NCI-H460 (cell line): ENCODE results near the gene ZFP57. TPM values are rescaled to one million over a fixed set of nuclear protein-coding genes. Genes with fewer than 3 reads are reported as not detected.

Source experiments
- DNase-seq: peaks from one replicate; pipeline ENCODE4 v3.0.0-alpha.2; 2016; ENCODE audit warnings: low read depth; ENCODE audit errors: extremely low read depth
- total RNA-seq: library from RNA; depleted of rRNA; stranded (reverse); fragments of >200 nt; shearing (Covaris generic); gene quantifications from 2 replicates; pipeline ENCODE4 v1.2.3, GENCODE V29; 2014

The ZFP57 gene
- total RNA-seq, 1 experiment from 2014 or later: not detected

- no peak for DNase-seq
Measured at GRCh38 chr6:29656798-29657197, 24.2 kb downstream of the ZFP57 start, which contains the start of gene MOG. Gene MOG, plus strand, starts transcription at chr6:29657092. Its CDS starts 118 bp downstream, at chr6:29657210.

DNA sequence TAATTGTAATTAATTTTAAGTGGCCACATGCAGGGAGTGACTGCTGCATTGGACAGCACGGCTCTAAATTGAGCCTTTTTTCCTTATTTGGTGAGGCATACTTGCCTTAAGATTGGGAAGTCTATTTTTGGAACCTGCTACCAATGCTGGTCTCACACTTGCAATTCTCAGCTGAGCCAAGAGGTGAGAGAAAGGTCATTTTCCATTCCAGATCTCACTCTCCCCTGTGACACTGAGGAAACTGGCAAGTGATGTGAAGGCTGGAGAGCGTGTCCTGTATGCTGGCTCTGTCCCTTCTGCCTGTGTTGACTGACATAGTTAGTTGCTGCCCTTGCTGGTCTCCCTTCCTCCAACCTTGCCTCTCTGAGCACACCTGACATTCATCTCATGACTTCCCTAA is 24.8 kb downstream of the ZFP57 start:
- no peak for DNase-seq

DNA sequence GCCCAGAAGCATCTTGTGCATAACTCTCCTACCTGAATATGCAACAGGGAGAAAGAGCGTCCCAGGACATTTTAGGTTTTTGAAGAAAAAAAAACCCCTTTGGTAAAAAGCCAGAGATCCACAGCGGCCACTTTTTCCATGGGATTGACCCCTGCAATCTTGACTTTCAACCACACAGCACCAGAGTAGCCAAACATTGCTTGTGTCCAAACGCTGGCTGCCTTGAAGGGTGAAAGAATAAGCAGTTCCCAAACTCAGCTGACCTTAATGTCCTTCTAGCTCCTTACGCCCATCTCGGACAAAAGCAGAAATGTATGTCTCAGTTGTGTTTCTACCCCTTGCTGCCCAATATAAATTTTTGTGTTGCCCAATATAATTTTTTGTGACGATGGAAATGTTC is 25.3 kb downstream of the ZFP57 start:
- DNase-seq: no peak

GRCh38 chr6:29653452-29654038 is 27.4 kb downstream of the ZFP57 start:
- peak; percentile 48 for DNase-seq

GRCh38 chr6:29652198-29652584 is 28.8 kb downstream of the ZFP57 start:
- no peak for DNase-seq

DNA sequence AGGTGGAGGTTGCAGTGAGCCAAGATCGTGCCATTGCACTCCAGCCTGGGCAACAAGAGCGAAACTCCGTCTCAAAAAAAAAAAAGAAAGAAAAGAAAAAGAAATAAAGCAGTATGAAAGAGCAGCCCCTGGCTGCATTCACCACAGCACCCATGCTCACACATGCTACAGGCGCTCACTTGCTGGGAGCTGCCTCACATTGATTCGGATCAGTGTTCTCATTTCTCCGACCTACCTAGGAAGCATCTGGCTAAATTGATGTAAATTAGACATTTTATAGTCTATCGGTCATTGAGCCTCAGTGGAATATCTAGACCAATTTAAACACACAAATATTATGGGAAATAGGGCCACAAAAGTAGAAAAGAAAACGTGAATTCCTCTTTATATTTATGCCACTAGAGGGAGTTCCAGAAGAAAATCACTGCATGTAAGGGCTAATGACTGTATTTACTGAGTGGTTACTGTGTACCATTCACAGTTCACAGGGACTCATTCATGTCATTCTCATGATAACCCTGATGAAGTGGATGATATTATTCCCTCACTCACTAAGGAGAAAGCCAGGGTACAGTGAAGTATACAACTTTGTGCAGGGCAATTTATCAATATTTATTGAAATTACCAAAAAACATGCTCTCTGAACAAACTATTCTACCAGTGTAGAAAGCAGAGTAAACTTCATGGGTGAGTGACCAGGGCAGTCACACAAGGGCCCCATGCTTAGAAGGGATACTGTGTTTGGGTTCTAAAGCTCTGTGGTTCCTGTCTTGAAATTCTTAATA is 29.3 kb downstream of the ZFP57 start:
- DNase-seq: no peak

GRCh38 chr6:29649701-29650673 is 31.0 kb downstream of the ZFP57 start:
- peak; percentile 98 for DNase-seq

- peak; percentile 30 for DNase-seq
Measured at GRCh38 chr6:29647927-29648642, 32.9 kb downstream of the ZFP57 start.

DNA sequence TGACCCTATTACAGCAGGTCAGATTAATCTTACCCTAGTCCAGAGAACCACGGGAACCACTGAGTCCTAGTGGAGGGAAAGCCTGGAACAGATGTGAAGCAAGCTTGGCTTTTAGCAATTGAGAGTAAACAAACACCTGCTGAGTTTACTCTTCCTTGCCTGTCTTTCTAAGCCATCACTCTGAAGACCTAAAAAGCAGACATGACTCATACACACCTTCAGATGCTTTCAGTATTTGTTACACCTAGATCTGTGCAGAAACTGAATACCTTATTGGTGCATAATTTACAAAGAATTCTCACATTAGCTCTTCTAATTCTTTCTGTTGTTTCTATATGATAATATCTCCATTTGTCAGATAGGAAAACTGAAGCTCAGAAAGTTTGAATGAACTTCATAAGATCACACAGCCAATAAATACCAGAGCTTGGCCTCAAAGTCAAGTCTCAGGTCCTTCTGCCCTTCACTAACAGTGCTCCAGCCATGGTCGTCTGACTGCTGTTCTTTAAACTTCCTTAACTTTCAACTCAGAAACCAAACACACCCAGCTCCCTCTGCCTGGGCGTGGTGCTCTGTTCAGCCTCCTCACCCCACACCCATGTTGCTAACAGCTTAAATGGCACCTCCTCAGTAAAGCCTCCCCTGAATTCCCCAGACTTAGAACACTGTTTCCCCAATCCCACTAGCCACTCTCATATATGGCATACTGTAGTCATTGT is 39.4 kb downstream of the ZFP57 start:
- DNase-seq: no peak

- no peak for DNase-seq
Measured at GRCh38 chr6:29637247-29637646, 43.7 kb downstream of the ZFP57 start.

GRCh38 chr6:29633534-29633905 is 47.4 kb downstream of the ZFP57 start:
- DNase-seq: no peak

DNA sequence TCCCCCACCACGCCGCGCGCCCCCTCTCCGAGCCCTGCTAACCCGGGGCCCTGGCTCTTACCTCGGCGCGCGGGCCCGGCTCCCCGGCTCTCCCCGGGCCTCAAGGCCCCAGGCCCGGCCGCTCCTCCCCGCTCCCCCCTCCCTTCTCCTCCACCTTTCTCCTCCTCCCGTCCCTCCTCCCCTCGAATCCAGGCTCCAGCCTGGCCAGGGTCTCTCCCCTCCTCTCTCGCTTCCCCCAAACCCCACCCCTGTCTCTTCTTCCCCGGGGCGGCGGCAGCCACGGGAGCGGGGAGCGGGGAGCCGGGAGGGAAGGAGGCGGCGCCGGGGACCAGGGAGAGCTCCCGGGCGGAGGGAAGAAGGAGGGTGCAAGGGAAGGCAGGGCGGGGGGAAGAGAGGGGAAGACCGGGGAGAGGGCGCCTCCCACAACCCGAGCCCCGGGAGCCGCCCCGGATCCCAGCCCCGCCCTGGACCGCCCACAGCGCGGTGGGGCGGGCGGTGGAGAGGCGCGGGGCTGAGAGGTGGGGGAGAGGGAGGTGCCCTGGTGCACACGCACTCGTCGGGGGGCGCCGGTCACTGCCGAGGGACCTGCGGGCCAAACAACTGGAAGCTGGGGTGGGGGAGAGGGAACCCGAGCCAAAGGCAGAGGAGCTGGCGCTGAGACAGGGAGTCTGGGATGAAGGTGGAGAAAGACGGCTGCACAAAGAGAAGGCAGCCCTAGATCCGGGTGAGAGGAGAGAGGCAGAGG is 48.0 kb downstream of the ZFP57 start, which contains the start of gene GABBR1:
Gene GABBR1, minus strand, starts transcription at position 395 of the 745 bp plus-strand sequence. CDS start 798 bp downstream, outside the sequence.
- peak; percentile 77 for DNase-seq

DNA sequence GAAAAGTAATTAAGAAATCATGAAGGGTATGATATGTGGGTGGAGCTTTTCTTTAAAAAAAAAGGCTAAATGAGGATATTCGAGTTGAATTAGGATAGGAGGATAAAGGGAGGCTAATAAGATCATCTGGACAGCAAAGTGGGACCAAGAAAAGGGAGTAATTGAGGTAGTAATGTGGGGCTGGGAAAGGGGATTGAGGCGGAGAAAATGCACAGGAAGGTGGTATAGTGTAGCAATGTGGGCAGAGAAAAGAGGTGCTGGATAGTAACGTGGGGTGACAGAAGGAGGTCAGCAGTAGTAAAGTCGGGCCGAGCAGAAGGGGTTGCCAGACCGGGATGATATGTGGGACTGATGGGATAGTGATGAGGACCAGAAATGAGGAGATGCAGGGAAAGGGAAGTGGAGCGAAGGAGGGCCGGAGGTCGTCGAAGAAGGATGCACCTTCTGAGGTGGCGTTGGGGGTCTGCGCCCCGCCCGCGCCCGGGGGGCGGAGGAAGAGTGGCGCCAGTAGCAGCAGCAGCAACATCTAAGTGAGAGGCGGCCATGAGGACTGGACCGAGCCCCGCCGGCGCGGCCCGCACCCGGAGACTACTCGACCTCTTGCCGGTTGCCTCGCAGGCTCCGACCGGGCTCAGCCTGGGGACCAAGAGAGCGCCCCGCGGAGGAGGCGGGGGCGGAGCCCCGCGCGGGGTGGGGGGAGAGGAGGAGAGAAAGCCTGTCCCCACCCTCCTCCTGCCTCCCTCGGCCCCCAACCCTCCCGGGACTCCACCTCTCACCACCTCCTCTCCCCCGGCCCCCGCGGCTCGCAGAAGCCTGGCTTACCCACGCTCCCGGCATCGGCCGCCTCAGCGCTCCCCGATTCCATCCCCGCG is 48.9 kb downstream of the ZFP57 start:
- no peak for DNase-seq

DNA sequence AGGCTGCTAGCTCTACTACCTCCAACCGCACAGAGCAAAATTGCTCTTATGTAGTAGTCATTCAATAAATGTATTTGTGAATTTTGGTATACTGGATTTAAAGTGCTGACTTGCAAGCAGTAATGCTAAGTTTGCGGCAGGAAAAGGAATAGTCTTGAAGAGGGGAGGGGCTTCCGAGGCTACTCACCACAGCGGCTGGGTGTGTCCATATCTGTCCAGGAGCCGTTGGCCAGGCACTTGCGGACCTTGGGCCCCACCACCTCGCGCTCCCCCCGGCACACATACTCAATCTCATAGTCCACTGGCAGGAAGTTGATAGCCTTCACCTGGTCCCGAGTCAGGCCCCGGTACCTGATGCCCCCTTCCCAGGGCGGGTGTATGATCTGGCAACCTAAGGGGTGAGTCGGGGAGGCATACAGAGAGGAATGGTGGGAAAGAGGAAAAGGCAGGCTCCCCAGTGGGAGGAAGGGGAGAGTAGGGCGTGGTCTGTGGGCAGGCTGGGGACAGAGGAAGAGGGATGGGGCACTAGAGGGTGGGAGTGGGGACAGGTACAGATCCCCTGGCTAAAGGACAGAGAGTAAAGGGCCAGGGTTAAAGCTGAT is 49.6 kb downstream of the ZFP57 start:
- no peak for DNase-seq

- DNase-seq: no peak
Measured at GRCh38 chr6:29630315-29630714, 50.6 kb downstream of the ZFP57 start.

- no peak for DNase-seq
Measured at GRCh38 chr6:29629571-29629970, 51.4 kb downstream of the ZFP57 start.

- DNase-seq: peak; percentile 40
Measured at GRCh38 chr6:29628419-29629281, 52.3 kb downstream of the ZFP57 start.
